ENCODE measurements around the gene OPRPN.

Gene OPRPN, protein sequence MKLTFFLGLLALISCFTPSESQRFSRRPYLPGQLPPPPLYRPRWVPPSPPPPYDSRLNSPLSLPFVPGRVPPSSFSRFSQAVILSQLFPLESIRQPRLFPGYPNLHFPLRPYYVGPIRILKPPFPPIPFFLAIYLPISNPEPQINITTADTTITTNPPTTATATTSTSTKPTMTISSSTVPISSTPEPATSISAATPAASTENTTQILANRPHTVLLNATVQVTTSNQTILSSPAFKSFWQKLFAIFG

DNA sequence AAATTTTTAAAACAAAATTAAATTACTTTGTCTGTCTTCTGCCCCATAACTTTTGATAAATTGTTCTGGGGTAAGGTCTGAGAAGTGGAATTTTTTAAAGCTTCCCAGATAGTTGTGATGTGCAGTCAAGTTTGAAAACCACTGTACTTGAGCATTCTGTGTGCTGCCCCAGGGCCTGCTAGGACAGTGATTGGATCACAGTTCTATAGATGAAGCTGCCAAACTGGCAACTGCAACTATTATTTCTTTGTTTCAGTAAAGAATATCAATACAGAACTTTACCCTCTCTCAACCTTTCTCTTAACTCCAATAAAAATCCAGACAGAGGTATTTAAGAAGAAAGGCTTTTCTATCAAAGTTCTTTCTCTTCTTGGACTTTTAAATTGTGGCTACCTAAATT, at the start of gene OPRPN:
Gene OPRPN, plus strand, starts transcription at position 361 of the 400 bp plus-strand sequence. CDS start 1,346 bp downstream, outside the sequence.
- DNase-seq (ENCODE audit: low spot score): no peak

GRCh38 chr4:70356185-70356584, 41.6 kb upstream of the OPRPN start:
- no peak for DNase-seq (ENCODE audit: low spot score)

GRCh38 chr4:70359115-70359661, 38.6 kb upstream of the OPRPN start:
- no peak for DNase-seq (ENCODE audit: low spot score)

DNA sequence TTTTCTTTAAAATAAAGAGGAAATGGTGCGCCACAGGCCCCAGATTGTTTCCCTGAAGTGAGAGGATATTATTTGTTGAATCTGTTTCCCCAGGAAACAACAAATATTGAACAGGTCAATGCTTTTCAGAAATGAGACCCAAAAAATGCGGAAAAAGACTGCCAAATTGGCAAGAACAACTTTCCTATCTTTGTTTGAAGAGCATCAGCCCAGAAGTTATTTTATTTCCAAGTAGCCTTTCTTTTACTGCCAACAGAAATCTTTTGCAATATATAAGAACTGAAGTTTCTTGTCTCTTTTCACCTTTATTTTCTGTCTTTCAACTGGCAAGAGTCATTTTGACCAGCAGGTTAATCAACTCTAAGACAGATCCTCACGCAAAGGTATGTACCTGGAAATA, 37.3 kb upstream of the OPRPN start, which contains the start of gene SMR3A:
Gene SMR3A, plus strand, starts transcription at position 301 of the 400 bp plus-strand sequence. CDS start 1,356 bp downstream, outside the sequence.
- no peak for DNase-seq (ENCODE audit: low spot score)

DNA sequence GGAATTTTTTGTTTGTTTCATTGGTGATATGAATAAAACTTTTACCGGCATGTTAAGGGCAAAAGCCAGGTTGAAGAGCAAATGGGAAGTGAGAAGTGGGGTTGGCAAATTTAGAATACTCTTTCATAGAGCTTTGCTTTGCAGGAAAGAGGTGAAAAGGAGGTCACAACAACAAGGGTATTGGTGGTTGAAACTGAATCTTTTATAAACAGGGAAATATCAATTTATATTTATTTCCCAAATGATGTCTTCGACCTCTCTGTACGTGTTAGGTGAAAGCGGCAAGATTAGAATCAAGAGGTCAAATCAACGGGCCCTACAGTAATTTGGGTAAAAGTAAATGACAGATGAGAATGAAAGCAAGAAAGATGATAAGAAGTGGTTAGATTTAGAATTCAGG, 33.7 kb upstream of the OPRPN start:
- DNase-seq (ENCODE audit: low spot score): no peak

GRCh38 chr4:70365479-70365878, 32.3 kb upstream of the OPRPN start:
- no peak for DNase-seq (ENCODE audit: low spot score)

DNA sequence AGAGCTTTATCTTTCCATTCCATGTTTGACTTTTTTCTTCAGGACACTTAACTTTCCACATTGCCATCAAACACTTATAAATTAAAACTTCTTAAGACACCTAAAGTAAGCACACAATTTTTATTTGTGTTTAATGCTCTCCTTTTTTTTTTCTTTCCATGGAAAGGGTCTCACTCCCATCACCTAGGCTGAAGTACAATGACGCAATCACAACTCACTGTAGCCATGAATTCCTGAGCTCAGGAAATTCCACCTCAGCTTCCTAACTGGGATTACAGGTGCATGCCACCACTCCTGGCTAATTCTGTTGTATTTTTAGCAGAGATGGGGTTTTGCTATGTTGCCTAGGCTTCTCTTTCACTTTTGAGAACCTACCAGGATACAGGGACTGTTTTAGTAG, 29.9 kb upstream of the OPRPN start:
- DNase-seq (ENCODE audit: low spot score): no peak

- no peak for DNase-seq (ENCODE audit: low spot score)
These were observed 25.8 kb upstream of the OPRPN start for GRCh38 chr4:70371987-70372386.

DNA sequence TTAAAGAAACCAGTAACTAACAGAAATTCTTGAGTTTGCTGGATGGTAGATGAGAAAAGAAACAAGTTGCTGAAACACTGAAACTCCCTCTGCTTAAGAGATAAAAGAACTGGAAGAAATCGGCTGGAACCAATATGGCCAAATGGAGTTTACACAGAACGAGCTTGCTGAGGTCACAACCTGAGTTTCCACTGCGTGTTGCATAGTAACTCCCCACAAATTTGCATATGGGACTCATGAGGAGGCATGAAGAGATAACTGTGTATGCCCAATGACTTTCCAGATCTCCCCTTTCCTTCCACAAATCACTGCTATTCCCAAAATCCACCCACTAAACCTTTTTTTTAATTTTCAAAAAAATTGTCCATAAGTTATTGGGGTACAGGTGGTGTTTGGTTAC, 25.0 kb upstream of the OPRPN start:
- no peak for DNase-seq (ENCODE audit: low spot score)

- DNase-seq (ENCODE audit: low spot score): no peak
These were observed 17.2 kb upstream of the OPRPN start for GRCh38 chr4:70380578-70380977.

- DNase-seq (ENCODE audit: low spot score): no peak
These were observed 15.0 kb upstream of the OPRPN start, which contains the start of gene SMR3B for GRCh38 chr4:70382691-70383181. Gene SMR3B (plus strand): TSS chr4:70383131. CDS start chr4:70384511, 1,380 bp downstream.

DNA sequence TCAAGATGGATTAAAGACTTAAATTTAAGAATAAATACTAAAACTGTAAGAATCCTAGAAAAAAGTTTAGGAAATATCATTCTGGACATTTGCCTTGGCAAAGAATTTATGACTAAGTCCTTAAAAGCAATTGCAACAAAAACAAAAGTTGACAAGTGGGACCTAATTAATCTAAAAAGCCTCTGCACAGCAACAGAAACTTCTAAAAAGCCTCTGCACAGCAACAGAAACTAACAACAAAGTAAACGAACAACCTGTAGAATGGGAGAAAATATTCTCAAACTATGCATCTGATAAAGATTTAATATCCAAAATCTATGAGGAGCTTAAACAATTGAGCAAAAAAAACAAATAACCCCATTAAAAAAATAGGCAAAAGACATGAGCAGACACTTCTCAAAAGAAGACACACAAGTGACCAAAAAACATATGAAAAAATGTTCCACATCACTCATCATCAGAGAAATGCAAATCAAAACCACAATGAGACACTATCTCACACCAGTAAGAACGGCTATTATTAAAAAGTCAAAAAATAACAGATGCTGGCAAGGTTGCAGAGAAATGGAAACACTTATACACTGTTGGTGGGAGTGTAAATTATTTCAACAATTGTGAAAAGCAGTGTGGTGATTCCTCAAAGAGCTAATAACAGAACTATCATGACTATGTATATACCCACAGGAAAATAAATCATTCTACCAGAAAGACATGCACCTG, 5.5 kb upstream of the OPRPN start:
- no peak for DNase-seq (ENCODE audit: low spot score)

- no peak for DNase-seq (ENCODE audit: low spot score)
These were observed 1.6 kb downstream of the OPRPN start for GRCh38 chr4:70399319-70399718.

DNA sequence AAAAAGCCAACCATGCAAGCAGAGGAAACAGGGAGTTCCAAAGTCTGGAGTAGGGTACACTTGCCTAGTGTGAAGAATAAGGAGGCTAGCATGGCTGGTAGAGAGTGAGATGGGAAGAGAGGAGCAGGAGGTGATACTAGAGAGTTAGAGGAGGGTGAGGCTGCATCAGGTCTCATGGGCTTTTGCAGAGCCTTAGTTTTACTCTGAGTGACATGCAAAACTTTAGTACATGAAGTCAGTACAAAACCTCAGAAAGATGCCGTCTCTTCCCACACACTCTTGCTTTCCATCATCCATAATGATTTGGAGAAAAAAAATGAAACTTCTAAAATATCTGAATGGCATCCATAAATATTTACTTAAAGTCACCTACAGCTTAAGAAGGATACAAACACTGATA, 5.0 kb downstream of the OPRPN start:
- DNase-seq (ENCODE audit: low spot score): no peak

DNA sequence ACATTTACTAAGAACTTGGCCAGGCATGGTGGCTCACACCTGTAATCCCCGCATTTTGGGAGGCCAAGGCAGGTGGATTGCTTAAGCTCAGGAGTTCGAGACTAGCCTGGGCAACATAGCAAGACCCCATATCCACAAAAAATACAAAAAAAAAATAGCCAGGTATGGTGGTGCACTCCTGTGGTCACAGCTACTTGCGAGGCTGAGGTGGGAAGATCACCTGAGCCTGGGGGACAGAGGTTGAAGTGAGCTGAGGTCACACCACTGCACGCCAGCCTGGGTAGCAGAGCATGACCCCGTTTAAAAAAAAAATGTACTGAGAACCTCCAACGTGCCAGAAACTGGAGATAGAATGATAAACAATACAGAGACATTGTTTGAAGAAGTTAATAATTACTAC, 8.0 kb downstream of the OPRPN start:
- DNase-seq (ENCODE audit: low spot score): no peak

GRCh38 chr4:70425306-70425705, 27.6 kb downstream of the OPRPN start:
- DNase-seq (ENCODE audit: low spot score): no peak

DNA sequence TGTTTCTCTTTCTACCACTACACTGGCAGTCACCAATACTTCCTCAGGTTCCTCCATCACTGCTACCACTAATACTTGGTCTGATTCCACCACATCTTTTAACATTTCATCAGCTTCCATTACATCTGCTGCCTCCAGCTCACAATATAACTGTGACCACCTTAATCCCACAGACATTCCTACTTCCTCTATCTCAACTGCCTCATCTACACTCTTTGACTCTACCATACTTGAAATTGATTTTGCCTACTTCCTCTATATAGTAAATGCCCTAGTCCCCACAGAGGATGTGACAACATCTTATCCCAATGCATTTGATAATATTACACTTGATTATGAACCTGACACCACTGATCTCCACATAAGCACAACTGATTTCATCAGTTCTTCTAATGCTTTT, 29.0 kb downstream of the OPRPN start:
- DNase-seq (ENCODE audit: low spot score): no peak

DNA sequence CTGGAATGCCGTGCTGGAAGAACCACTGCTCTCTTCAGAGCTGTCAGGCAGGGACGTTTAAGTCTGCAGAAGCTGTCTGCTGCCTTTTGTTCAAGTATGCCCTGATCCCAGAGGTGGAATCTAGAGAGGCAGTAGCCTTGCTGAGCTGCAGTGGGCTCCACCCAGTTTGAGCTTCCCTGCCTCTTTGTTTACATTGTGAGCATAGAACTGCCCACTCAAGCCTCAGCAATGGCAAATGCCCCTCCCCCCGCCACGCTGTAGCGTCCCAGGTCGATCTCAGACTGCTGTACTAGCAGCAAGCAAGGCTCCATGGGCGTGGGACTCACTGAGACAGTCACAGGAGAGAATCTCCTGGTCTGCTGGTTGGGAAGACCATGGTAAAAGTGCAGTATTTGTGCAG, 39.5 kb downstream of the OPRPN start:
- no peak for DNase-seq (ENCODE audit: low spot score)

GRCh38 chr4:70442474-70442873, 44.7 kb downstream of the OPRPN start:
- DNase-seq (ENCODE audit: low spot score): no peak

DNA sequence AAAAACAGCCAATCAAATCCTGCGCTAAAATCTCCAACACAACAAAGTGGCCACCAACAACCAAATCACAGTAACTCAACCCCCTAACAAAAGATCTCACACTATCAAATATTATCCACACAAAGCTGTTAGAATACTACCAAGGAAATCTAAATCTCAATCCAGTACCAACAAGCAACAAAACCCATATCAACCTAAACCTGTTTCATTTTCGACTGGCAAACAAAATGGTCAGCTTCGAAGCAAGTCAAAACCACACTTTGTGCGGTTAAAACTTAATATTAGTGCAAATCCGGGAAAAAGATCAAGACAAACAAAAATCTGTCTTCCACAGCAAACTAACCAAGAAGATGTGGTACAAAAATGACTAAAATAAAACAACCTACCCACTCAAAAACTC, 45.6 kb downstream of the OPRPN start:
- no peak for DNase-seq (ENCODE audit: low spot score)

DNA sequence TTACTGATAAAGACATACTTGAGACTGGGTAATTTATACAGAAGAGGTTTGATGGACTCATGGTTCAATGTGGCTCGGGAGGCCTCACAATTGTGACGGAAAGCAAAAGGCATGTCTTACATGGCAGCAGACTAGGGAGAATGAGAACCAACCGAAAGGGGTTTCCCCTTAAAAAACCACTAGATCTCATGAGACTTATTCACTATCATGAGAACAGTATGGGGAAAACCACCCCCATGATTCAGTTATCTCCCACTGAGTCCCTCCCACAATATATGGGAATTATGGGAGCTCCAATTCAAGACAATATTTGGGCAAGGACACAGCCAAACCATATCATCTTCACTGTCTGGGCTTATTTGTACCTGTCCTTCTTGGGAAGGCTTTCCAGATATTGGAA, 51.5 kb downstream of the OPRPN start:
- DNase-seq (ENCODE audit: low spot score): no peak

DNA sequence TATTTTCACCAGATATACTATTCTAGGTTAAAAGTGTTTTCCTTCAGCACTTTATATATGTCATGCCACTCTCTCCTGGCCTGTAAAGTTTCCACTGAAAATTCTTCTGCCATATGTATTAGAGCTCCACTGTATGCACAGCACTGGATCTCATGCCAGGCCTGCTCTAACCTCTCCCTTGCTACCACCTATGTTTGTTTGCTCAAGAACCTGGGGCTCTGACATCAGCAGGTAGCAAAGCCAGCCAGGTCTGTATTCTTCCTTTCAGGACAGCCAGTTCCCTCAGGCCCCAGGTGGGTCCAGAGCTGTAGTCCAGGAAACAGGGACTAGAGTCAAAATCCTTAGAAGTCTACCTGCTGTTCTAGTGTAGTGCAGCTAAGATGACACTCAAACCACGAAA, 55.2 kb downstream of the OPRPN start:
- DNase-seq (ENCODE audit: low spot score): no peak

Measured in left forelimb (tissue), 1 donor.